Fibroblast of skin of right quadriceps (primary cell): ENCODE data around the gene OLR1.
"Not testable (repeated sequence)": the region's sequence is repeated elsewhere in the genome, so short reads cannot be mapped to it uniquely, and the experiment has no call there.

Experiments
- DNase-seq: peaks from one replicate; pipeline ENCODE4 v3.0.0-alpha.2; 2013

Gene OLR1

GRCh38 chr12:10171973-10172728 is at the start of gene OLR1:
OLR1 (minus strand) TSS chr12:10172132; CDS start chr12:10172077, 55 bp downstream.
- DNase-seq, result no peak

GRCh38 chr12:10220398-10221077 is 48.6 kb upstream of the OLR1 start:
- no peak for DNase-seq

GRCh38 chr12:10218021-10218420 is 46.1 kb upstream of the OLR1 start:
- DNase-seq, result no peak

- not testable (repeated sequence) for DNase-seq
These were observed 44.0 kb upstream of the OLR1 start for GRCh38 chr12:10215946-10216345.

- no peak for DNase-seq
These were observed 43.5 kb upstream of the OLR1 start for GRCh38 chr12:10215436-10215835.

- no peak for DNase-seq
These were observed 42.9 kb upstream of the OLR1 start for GRCh38 chr12:10214895-10215267.

DNA sequence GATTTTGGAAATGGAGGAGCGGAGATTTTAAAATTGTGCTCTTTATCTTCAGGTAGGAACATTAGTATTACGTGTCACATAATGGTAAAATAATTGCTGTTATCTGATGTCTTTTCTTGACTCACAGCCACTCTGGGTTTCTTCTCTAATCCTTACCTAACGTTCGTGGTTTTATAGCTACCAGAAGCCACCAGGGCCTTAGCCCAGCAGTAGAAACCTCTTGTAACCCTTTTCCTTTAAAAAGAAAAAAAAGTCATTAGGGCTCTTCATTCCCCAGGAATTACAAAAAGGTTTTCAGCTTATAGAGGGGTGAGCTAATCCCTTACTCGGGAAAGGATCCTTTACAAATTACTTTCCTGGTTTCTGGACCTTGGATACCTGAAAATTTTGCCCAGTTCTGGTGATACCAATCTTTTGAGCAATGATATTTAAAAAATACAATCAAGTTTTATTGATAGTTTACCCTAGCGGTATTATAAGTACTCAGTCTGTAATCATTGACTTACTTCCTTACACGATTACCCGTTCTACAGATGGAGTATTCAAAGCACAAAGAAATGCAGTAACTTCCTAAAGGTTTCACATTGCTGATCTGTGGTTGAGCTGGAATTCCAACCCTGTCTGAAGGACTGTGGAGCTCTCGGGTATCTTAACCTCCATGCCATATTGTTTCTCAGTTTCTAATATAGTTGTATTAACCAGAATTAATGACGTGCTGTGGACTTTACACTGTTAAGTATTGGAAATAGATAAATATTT is 42.4 kb upstream of the OLR1 start:
- peak; percentile 71 for DNase-seq

GRCh38 chr12:10213168-10214135 is 41.5 kb upstream of the OLR1 start:
- peak; percentile 74 for DNase-seq

- DNase-seq, result peak; percentile 83
These were observed 40.8 kb upstream of the OLR1 start, which contains the start of gene GABARAPL1 for GRCh38 chr12:10212739-10213131. GABARAPL1 (plus strand) TSS chr12:10212877; CDS start chr12:10213130, 253 bp downstream.

DNA sequence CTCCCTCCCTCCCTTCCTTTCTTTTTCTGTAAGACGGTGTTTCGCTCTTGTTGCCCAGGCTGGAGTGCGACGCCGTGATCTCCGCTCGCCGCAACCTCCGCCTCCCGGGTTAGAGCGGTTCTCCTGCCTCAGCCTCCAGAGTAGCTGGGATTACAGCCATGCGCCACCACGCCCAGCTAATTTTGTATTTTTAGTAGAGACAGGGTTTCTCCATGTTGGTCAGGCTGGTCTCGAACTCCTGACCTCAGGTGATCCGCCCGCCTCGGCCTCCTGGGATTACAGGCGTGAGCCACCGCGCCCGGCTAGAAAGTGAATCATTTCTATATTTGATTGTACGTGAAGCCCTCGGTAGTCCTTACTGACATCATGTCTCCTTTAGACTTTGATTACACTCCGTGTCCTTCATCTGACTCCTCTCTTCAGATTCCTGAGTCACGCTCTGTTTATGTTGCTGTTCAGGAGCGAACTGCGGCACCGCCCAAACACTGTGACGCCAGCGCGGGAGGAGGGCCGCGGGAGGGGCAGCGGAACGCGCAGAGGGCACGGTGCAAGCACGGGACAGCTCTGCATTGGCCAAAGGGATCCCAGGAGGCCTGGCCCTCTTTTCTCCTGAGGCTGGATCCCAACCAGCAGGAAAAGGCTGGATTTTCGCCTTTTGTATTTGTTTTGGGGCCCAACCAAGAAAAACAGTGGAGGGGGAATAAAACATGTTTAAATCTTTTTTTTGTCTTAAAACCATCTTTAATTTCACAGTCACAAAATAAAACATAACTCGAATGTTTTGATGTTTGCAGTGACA is 40.2 kb upstream of the OLR1 start:
- DNase-seq, result peak; percentile 99

DNA sequence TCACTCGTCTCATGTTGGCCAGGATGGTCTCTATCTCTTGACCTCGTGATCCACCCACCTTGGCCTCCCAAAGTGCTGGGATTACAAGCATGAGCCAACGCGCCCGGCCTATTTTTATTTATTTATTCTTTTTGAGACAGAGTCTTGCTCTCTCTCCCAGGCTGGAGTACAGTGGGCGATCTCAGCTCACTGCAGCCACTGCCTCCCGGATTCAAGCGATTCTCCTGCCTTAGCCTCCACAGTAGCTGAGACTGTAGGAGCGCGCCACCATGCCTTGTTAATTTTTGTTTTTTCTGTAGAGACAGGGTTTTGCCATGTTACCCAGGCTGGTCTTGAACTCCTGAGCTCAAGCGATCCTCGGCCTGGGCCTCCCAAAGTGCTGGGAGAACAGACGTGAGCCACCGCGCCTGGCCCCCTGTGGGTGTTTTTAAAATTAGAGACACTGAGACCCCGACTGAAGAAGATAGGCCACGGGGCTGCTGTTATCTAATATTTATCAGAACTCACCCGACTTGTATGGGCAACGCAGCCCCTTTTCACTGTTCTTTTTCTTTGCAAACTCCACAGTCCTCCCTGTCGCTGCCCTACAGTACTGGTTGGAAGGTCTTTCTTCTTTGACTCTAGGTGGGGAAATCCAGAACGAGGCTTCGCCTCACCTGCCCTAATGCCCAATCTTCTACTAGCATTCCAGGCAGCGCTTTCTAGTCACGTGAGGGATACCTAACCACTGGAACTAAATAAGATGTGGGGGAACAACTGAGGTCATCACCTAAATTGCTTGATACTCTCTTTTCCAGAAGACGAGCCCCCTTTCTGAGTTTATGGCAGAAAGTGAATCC is 39.4 kb upstream of the OLR1 start:
- no peak for DNase-seq

GRCh38 chr12:10210225-10210624 is 38.3 kb upstream of the OLR1 start:
- no peak for DNase-seq

DNA sequence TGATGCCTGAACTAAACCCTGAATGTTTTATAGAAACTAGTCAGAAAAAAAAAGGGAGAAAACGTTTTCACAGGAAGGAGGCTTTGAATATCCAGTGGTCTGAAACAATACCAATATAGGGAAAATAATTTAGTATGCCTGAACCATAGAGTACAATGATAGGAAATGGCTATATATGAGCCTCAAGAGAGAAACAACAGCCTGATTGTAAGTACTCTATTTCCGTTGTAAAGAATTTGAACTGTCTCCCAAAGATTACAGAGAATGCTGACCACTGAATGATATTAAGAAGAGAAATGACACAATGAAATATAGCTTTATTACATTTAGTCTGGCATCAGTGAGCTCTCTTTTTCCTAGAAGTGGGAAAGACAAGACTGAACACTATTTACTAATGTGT is 35.2 kb upstream of the OLR1 start:
- no peak for DNase-seq

GRCh38 chr12:10205220-10205807 is 33.4 kb upstream of the OLR1 start:
- peak; percentile 46 for DNase-seq

DNA sequence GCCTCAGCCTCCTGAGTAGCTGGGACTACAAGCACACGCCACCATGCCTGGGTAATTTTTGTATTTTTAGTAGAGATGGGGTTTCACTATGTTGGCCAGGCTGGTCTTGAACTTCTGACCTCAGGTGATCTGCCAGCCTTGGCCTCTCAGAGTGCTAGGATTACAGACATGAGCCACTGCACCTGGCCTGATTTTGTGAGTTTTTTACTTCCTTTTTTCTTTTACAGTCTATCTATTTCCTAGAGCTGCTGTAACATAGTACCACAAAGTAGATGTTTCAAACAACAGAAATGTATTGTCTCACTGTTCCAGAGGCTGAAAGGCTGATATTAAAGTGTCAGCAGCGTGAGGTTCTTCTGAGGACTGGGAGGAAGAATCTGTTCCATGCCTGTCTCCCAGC is 32.6 kb upstream of the OLR1 start:
- DNase-seq, result not testable (repeated sequence)

- no peak for DNase-seq
These were observed 25.9 kb upstream of the OLR1 start for GRCh38 chr12:10197879-10198278.

- DNase-seq, result no peak
These were observed 24.3 kb upstream of the OLR1 start for GRCh38 chr12:10196210-10196609.

GRCh38 chr12:10194160-10194670 is 22.3 kb upstream of the OLR1 start:
- DNase-seq, result no peak

- DNase-seq, result peak; percentile 92
These were observed 19.9 kb upstream of the OLR1 start for GRCh38 chr12:10191865-10192264.
